ENCODE measurements around the gene SELENBP1.

- TF ChIP-seq CTCF (IDR thresholded peaks at IDR 0.05 in 8 of 11, conservative IDR thresholded peaks at IDR 0.05 in 3 of 11) (no peak), POLR2AphosphoS5 (IDR thresholded peaks at IDR 0.05) (peak in 2 of 3 donors; percentile 18 to 35), POLR2A (IDR thresholded peaks at IDR 0.05) (no peak)
Observed at GRCh38 chr1:151371370-151372057, 991 bp downstream of the SELENBP1 start.

All from spleen (tissue), 7 donors.